Measurements from ENCODE around the gene TTC12.

DNA sequence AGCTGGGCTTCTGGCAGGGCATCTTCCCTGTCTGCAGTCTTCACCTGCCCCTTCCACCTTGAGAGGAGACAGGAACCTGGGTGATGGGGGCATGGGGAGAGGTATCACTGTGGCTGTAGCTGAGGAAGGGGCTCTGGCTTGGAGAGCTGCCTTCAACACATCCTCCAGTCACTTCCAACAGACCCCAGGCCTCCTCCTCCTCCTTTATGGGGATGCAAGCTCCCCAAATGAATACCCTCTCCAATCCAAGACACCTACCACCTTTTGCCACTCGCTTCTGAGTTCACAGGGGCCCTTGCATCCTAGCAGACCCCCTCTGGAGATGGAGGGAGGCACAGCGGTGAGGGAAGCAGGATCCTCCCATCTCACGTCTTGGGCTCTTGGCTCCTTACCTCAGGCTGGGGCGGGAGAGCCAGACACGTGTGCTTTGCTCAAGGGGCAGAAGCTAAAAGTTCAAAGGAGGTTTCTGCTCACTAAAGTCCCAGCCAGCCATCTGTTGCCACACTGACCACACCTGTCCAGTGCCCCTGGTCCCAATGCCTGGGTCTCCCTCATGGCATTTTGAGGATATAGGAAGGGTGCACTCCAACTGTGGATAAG lies 86.3 kb downstream of the TTC12 start:
- no peak for TF ChIP-seq EZH2 (IDR thresholded peaks at IDR 0.05; ENCODE audit: insufficient read depth, poor library complexity, severe bottlenecking)
- no peak for TF ChIP-seq EZH2phosphoT487 (IDR thresholded peaks at IDR 0.05; ENCODE audit: insufficient read depth, low read depth)
